Measurements from ENCODE around the gene NFKBIB. TPM values are rescaled to one million over a fixed set of nuclear protein-coding genes. Genes with fewer than 3 reads are reported as not detected.
"Not testable (repeated sequence)": the region's sequence is repeated elsewhere in the genome, so short reads cannot be mapped to it uniquely, and the experiment has no call there.

The NFKBIB gene
- 18.7 and 49.6 TPM in 2 replicates for total RNA-seq (2014; rRNA removed; shearing (Covaris generic); ENCODE audit: low replicate concordance)

GRCh38 chr19:38899447-38900201 lies at the start of gene NFKBIB, which contains the start of gene SIRT2:
TSS of gene NFKBIB (plus strand) at chr19:38899969. CDS start at chr19:38900033, 64 bp downstream.
TSS of gene SIRT2 (minus strand) at chr19:38899618. CDS start at chr19:38899521, 97 bp downstream.
- Histone ChIP-seq H3K4me3 (peak within 1 kb of the TSS; percentile 79), H3K36me3 (peaks cover 2% of the 10 kb centered on the region; the same call in 1 of the 2 replicates), H3K9me3 (peaks cover 4% of the 10 kb centered on the region), H3K27me3 (no peaks in the 10 kb centered on the region)
- peak; percentile 100 for DNase-seq

- Histone ChIP-seq H3K27me3 (no peaks in the 10 kb centered on the region), H3K4me3 (peak overlapping the region; percentile 57), H3K9me3 (no peaks in the 10 kb centered on the region), H3K36me3 (peaks cover 36% of the 10 kb centered on the region)
- no peak for DNase-seq
Observed at GRCh38 chr19:38850436-38850975, 49.3 kb upstream of the NFKBIB start.

- DNase-seq = peak; percentile 23
Observed at GRCh38 chr19:38850976-38851621, 48.7 kb upstream of the NFKBIB start.

GRCh38 chr19:38851622-38852230 lies 48.0 kb upstream of the NFKBIB start:
- H3K4me3 ChIP-seq = peak overlapping the region; percentile 83
- no peaks in the 10 kb centered on the region for H3K9me3 ChIP-seq
- peak; percentile 95 for DNase-seq
- H3K36me3 ChIP-seq = peaks cover 24% of the 10 kb centered on the region
- no peaks in the 10 kb centered on the region for H3K27me3 ChIP-seq

More at GRCh38 chr19:38850976-38851621, 48.7 kb upstream of the NFKBIB start:
- Histone ChIP-seq H3K27me3 (no peaks in the 10 kb centered on the region), H3K36me3 (peaks cover 31% of the 10 kb centered on the region), H3K4me3 (peak overlapping the region; percentile 57), H3K9me3 (no peaks in the 10 kb centered on the region)

GRCh38 chr19:38852231-38853044 lies 47.3 kb upstream of the NFKBIB start:
- H3K36me3 ChIP-seq = peaks cover 17% of the 10 kb centered on the region
- no peaks in the 10 kb centered on the region; the same call in 1 of the 2 replicates for H3K27me3 ChIP-seq
- H3K4me3 ChIP-seq = peak overlapping the region; percentile 83
- peak; percentile 76 for DNase-seq
- no peaks in the 10 kb centered on the region for H3K9me3 ChIP-seq

- Histone ChIP-seq H3K36me3 (peaks cover 9% of the 10 kb centered on the region), H3K9me3 (no peaks in the 10 kb centered on the region), H3K27me3 (no peaks in the 10 kb centered on the region; the same call in 1 of the 2 replicates), H3K4me3 (peak overlapping the region; percentile 83)
- DNase-seq = no peak
Observed at GRCh38 chr19:38853214-38853613, 46.6 kb upstream of the NFKBIB start.

GRCh38 chr19:38854961-38855360 lies 44.8 kb upstream of the NFKBIB start:
- H3K27me3 ChIP-seq, H3K9me3 ChIP-seq, DNase-seq, H3K36me3 ChIP-seq, H3K4me3 ChIP-seq: not testable (repeated sequence)

GRCh38 chr19:38855751-38856150 lies 44.0 kb upstream of the NFKBIB start:
- not testable (repeated sequence) for H3K9me3 ChIP-seq, H3K36me3 ChIP-seq, H3K27me3 ChIP-seq, DNase-seq, H3K4me3 ChIP-seq

GRCh38 chr19:38856813-38857212 lies 43.0 kb upstream of the NFKBIB start:
- DNase-seq = no peak
- Histone ChIP-seq H3K27me3 (no peaks in the 10 kb centered on the region; the same call in 1 of the 2 replicates), H3K9me3 (no peaks in the 10 kb centered on the region), H3K36me3 (no peaks in the 10 kb centered on the region), H3K4me3 (no peak overlapping the region)

- DNase-seq, H3K36me3 ChIP-seq, H3K4me3 ChIP-seq, H3K9me3 ChIP-seq, H3K27me3 ChIP-seq: not testable (repeated sequence)
Observed at GRCh38 chr19:38859631-38860204, 40.1 kb upstream of the NFKBIB start.

GRCh38 chr19:38861368-38861767 lies 38.4 kb upstream of the NFKBIB start:
- Histone ChIP-seq H3K36me3 (no peaks in the 10 kb centered on the region), H3K4me3 (no peak overlapping the region), H3K9me3 (no peaks in the 10 kb centered on the region), H3K27me3 (no peaks in the 10 kb centered on the region; the same call in 1 of the 2 replicates)
- no peak for DNase-seq

GRCh38 chr19:38862321-38863059 lies 37.3 kb upstream of the NFKBIB start:
- H3K27me3 ChIP-seq = no peaks in the 10 kb centered on the region
- H3K36me3 ChIP-seq = no peaks in the 10 kb centered on the region
- no peak overlapping the region for H3K4me3 ChIP-seq
- no peak for DNase-seq
- no peaks in the 10 kb centered on the region for H3K9me3 ChIP-seq

- no peaks in the 10 kb centered on the region for H3K36me3 ChIP-seq
- no peak for DNase-seq
Observed at GRCh38 chr19:38867171-38867780, 32.5 kb upstream of the NFKBIB start.

GRCh38 chr19:38868551-38868950 lies 31.2 kb upstream of the NFKBIB start:
- H3K36me3 ChIP-seq = no peaks in the 10 kb centered on the region
- no peaks in the 10 kb centered on the region for H3K9me3 ChIP-seq
- no peak overlapping the region for H3K4me3 ChIP-seq
- H3K27me3 ChIP-seq = no peaks in the 10 kb centered on the region
- no peak for DNase-seq

More at GRCh38 chr19:38867171-38867780, 32.5 kb upstream of the NFKBIB start:
- no peak overlapping the region for H3K4me3 ChIP-seq
- H3K9me3 ChIP-seq = no peaks in the 10 kb centered on the region
- H3K27me3 ChIP-seq = no peaks in the 10 kb centered on the region

Data from MG63 (cell line).